GM18498 (cell line): ENCODE results near the gene ULK1.
"Not testable (repeated sequence)": the region's sequence is repeated elsewhere in the genome, so short reads cannot be mapped to it uniquely, and the experiment has no call there.

Source experiments
- ATAC-seq: cut with Tn5 transposase; IDR thresholded peaks from one replicate; pipeline ENCODE4 v1.9.1; 2021; ENCODE audit warnings: mild to moderate bottlenecking, moderate library complexity; ENCODE audit not compliant: unreplicated experiment

ULK1 gene

DNA sequence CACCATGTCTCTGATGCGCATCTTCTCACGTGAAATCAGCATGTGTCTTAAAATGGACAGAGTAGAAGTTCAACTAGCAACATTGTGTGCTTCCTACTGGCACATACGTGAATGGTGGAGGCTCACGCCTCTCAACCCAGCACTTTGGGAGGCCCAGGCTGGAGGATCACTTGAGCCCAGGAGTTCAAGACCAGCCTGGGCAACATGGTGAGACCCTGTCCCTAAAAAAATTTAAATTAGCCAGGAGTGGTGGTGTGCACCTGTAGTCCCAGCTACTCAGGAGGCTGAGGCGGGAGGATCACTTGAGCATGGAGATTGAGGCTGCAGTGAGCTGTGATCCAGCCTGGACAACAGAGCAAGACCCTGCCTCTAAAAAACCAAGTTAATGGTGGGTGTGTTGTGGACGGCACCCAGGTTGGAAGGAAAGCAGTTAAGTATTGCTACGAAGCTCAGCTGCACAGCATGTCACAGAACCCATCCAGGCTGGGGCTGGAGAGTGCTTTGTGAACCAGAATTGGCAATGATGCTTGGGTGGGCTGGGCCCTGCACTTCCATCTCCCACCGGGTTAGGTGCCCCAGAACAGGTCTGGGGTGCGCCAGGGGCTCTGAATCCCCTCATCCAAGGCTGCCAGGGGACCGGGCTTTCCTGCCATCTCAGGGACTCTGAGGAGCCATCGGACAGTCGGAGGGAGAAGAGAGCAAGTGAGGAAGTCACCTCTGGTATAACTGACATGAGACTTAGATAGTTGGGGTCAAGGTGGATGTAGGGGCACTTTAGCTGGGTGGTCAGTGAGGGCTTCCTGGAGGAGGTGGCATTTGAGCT is 33.0 kb upstream of the ULK1 start:
- no peak for ATAC-seq

DNA sequence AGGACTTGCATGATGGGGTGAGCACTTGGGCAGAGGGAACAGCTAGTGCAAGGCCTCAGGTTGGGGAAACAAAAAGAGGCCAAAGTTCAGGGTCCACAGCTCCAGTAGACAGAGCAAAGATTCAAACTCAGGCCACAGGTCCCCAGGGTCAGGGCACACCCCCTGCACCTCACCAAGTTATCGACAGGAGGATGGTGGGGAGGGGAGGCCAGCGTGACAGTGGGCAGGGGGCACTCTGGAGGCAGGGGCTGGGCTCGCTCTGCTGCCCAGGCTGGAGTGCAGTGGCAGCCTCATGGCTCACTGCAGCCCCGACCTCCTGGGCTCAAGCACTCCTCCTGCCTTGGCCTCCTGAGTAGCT is 32.4 kb upstream of the ULK1 start:
- no peak for ATAC-seq

DNA sequence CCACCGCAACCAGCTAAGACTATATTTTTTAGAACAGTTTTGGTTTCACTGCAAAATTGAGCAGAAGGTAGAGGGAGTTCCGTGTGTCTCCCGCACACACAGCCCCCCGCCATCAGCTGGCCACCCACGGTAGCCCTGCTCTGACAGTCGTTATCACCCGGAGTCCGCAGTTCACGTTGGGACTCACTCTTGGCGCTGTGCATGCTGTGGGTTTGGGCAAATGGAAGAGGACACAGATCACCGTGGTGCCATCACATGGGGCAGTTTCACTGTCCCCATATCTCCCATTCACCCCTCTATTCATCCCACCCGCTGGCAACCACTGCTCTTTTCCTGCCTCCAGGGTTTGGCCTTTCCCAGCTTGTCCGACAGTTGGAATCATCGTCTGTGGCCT is 31.8 kb upstream of the ULK1 start:
- ATAC-seq = no peak

DNA sequence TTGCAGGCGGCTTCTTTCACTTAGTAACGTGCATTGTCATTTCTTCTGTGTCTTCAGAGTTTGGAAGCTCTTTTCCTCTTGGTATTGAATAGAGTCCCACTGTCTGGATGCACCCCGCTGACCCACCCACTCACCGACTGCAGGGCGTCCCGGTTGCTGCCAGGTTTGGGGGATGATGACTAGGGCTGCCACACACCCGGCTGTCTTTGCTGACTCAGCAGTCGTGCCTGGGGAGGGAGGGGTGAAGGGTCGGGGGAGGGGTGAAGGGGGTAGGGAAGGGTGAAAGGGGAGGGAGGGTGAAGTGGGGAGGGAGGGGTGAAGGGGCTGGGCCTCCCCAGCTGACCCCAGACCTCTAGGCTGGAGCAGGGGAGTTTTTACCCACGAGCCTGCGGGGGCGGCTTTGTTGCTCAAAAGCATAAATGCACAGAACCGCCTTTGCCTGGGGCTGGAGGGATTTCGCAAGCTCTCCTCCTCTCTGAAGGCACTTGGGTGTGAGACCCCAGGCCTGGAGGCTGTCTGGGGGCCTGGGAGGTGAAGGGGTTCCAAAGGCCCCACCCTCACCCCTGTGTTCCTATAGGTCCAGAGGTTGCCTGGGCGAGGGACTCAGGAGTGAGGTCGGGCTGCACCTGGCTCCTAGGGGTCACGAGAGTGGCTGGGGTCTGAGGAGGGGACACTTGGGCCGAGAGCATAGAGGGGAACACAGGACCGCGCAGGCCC is 31.3 kb upstream of the ULK1 start:
- no peak for ATAC-seq

DNA sequence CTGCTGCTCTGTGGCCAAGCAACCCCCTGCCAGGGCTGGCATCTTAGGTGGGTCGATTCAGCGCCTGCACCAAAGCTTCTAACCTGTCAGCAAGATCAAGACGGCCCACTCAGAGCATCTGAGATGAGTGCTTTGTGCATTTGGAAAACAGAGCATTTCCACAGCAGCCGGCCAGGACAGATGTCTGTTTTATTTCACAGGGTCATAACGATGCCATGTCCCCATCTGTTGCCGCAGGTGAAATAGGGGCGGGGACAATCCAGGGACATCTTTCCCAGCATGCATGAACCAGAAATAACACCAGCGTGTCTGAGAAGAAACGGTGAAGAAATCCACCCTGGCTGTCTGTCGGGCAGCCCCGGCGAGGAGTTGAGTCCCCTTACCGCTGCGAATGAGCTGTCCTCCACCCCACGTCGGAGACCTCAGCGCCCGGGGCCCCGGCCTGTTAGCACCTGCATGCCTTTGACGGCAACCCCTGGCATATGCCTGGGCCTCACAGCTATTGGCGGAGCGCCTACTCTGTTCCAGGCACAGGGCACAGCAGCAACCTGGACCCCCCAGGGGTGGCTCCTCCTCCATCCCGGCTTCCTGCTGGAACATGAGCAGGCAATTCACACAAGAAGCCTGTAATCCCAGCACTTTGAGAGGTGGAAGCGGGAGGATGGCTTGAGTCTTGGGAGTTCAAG is 30.6 kb upstream of the ULK1 start:
- no peak for ATAC-seq

DNA sequence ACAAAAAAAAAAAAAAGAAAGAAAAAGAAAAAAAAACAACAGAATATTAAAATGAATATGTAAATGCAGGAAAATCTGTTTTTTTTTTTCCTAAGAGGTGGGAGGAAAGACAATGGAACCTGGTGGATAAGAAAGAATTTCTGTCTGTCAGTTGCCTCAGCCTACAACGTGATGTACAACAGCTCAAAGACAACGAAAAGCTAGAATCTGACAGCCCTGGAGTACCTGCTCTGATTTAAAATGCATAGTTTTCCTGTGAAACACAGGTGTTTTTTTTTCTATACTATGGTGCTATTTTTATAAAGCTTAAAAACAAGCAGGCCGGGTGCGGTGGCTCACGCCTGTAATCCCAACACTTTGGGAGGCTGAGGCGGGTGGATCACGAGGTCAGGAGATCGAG is 30.0 kb upstream of the ULK1 start:
- ATAC-seq = no peak

DNA sequence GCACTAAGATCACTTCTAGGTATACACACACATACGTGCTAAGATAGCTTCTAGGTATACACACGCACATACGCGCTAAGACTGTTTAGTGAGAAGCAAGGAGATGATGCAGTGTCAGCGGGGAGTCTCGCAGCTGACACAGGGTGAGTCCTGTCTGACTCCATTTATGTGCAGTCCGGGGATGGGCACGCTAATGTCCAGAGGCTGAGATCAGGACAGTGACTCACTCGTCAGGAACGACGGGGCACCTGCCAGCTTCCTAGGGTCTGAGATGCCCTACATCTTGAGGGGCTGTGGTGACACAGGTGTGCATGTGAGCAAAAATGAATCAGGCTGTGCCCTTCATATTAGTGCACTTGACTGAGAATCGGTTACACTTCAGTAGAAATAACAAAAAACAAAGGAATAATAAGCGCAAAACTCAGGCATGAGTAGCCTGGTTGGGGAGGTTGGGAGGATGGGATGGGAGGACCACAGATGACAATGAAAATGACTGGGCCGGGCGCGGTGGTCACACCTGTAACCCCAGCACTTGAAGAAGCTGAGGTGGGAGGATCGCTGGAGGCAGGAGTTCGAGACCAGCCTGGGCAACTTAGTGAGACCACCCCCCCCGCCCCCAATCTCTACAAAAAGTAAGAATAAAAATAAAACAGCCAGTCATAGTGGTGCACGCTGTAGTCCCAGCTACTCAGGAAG is 29.1 kb upstream of the ULK1 start:
- ATAC-seq = no peak

DNA sequence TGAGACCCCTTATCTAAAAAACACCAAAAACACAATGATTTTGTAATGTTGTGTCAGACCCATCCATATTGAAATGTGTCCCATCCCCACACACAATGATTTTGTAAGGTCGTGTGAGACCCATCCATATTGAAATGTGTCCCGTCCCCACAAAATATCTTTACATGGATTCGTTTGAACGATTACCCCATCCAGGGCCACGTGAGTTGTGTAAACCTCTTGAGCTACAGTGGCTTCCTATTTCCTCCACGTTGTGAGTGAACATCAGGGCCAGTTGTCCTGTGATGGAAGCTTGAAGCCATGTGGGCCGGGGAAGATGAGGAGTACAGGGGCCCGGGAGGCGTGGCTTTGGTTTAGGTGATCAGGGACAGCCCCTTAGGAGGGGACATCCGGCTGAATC is 27.0 kb upstream of the ULK1 start:
- ATAC-seq = no peak

DNA sequence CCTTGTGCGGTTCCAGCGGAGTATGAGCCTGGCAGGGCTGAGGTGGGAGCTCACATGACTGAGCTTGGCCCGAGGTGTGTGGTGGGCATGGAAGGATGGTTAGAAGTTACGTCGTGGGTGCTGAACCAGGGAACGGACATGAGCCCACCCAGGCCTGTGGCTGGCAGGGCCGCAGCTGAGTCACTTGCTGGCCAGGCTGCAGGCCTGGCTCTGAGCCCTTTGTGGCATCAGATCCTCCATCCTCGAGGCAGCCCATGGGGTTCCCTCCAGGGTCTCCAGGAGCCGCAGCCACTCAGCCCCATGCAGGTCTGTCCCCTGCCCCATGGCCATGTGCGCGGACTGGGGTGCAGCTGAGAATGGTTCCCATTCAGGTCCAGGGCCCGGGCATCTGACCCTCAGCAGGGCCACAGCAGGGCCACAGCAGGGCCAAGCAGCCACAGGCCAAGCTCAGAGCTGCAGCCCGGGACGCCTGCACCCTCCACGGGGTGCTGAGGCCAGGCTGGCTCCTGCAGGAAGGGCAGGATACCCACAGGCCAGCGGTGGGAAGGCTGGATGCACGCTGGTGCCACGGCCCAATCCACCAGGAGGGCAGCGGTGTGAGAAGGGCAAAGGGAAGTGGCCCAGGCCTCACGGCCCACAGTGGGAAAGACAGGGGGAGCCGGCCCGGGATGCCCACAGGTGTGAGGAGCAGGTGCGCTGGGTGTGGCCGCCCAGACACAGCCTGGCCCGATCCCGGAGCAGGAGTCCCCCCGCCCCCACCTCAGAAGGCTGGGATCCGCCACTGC is 26.3 kb upstream of the ULK1 start:
- ATAC-seq = no peak

DNA sequence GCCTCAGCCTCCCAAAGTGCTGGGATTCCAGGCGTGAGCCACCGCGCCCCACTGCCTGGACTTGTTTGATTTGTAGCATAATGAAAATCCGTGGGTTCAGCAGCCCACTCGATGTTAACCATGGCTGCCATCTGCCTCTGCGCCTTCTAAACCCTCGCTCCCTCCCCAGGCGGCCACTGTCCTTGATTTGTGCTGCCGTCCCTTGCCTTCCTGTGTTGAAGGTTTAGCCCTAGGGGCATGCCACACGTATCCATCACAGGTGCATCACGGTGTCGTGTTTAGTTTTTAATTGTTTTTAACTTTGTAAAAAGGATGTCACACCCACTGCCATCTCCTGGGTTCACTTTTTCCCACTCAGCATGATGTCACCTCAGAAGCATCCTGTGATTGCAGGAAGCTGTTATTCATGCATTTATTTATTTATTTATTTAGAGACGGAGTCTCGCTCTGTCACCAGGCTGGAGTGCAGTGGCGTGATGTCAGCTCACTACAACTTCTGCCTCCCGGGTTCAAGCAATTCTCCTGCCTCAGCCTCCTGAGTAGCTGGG is 24.5 kb upstream of the ULK1 start:
- ATAC-seq = no peak

DNA sequence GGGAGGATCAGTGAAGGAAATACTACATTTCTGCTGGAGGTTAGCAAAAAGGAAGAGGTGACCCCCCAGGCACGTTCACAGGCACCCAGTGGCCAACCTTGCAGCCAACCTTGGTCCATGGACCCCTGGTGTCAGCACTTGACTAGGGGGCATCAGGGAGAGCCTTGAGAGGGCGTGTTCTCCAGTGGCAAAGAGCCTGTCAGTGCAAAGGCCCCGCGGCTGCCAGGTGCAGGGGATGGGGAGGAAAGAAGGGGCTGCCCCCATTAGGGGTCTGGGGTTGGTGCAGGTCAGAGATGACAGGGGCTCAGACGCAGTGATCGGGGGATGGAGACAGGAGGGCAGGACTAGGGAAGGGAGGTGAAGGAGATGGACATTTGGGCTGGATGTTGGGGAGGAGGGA is 22.7 kb upstream of the ULK1 start:
- no peak for ATAC-seq

DNA sequence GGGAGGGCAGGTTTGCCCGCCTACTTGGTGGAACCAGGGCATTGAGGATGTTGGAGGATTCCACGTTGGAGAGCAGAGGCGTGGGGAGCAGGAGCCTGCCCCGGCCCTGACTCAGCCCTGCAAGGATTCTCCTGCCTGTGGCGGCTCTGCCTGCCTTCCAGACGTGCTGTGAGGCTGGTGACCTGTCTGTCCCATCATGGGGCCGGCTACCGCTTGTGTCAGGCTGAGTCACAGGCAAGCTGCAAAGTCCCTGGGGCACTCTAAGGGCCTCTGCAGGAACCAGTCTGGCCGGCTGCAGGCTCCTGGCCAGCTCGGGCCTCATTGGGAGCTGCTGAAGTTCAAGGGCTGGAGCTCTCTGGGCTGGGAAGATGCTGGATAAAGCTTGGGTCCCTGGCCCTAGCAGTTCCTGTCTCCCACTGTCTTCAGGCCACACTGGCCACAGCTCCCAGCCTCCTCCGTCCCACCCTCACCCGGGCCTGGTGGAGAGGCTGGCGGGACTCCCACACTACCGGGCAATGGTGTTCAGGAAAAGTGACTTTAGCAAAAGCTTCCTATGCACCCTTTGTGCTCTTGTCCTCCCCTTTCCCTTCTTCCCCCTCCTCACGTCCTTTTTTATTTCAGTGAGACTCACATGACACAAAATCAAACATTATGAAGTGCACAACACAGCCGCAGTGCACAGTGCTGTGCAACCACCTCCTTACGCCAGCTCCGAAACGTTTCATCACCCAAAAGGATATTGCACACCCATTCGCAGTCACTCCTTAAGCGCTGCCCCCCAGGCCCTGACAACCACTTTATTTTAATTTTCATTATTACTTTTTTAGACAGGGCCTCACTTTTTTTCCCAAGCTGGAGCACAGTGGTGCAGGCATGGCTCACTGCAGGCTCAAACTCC is 22.0 kb upstream of the ULK1 start:
- no peak for ATAC-seq

DNA sequence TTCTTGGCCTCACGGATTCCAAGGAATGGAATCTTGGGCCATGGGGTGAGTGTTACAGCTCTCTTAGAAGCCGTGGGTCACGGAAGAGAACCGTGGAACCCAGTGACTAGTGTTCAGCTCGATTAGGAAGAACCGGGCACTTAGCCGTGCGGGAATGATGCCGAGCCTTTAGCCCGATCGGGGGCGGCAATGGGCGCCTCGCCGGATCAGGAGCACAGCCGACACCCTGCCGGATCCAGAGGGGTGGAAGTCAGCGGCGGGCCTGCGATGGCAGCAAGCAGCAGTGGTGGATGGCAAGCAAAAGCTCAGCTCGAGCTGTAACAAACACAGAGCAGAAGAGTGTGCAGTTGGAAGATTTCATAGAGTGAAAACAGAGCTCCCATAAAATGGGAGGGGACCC is 21.1 kb upstream of the ULK1 start:
- ATAC-seq = no peak

DNA sequence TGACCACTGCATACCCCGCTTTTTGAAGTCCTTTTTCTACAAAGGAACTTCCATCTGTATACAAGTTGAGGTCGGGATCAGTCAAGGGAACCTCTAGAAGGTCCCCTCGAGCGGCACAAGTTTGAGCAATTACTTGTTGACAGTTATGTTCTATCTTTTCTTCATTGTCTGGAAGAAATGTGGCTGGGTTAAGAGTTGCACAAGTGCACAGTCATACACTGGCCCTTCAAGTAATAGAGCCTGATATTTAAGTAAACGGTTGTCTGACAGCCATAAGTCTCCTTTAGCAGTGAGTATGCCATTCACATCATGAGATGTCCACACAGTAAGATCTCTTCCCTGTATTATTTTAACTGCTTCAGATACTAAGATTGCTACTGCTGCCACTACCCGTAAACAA is 19.4 kb upstream of the ULK1 start:
- ATAC-seq = not testable (repeated sequence)

DNA sequence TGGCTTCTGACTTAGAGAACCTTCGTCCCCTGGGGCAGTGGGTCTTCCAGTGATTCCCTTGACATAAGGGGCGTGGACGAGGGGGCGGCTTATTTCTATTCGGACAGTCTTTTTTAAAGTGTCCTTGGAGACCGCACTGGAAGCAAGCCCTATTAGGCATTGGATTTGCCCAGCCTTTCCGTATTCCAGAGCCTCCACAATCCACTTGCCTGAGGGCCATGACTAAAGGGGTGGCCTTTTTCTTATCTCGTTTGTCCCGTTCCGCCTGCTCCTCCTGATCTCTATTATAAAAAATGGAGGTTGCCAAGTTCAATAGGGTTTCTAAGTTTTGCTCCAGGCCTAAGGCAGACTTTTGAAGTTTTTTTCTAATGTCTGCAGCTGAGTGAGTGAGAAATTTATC is 17.2 kb upstream of the ULK1 start:
- not testable (repeated sequence) for ATAC-seq

DNA sequence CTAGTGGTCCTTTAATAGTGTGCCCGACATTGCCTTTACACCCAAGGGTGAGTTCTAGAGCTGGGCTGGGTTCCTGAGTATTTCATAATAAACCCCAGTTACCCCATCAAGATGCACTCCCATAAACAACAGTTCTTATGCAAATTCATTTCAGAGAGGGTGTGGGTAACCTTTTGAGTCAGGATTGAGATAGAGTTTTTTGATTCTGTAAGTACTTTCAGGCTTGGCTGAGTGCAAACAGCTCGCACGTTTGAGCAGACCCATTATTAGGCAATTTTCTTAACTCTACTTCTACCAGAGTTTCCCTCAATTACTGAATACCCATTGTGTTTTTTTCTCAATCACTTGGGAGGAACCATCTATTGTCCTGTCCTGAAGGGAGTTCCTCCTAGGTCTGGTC is 16.0 kb upstream of the ULK1 start:
- not testable (repeated sequence) for ATAC-seq

DNA sequence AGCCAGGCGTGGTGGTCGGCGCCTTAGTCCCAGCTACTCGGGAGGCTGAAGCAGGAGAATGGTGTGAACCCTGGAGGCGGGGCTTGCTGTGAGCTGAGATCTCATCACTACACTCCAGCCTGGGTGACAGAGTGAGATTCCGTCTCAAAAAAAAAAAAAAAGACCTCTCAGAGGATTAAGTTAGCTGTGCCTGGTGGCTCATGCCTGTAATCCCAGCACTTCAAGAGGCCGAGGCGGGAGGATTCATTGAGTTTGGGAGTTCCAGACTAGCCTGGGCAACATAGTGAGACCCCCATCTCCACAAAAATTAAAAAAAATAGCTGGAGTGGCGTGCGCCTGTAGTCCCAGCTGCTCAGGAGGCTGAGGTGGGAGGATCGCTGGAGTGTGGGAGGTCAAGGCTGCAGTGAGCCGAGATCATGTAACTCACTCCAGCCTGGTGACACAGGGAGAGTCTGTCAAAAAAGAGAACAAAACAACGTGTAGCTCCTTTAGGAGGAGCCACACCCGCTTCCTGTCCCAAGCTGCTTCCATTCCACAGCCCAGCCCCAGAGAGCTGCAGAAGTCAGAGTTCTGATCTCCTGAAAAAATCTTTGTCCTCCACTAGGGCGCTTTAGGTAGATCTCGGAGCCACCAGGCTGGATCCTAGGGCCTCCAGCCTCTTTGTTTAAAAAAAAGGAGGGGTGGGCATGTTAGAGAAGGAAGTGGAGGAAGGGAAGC is 11.5 kb upstream of the ULK1 start:
- no peak for ATAC-seq

DNA sequence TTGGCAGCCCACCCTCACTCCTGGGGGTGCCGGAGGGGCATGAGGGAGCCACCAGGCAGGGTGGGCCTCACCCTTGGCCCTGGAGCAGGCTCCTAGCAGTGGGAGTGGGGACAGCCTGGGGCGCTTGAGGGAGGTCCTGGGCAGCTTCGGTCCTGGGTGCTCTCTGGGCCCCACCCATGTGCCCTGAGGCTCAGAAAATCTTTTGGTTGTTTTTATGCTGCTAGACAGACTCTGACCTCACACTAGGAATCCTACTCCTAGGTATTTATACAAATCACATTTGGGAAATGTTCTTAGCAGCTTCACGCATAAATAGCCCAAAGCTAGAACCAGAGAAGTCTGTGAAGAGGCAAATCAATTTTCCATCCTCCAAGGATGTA is 10.9 kb upstream of the ULK1 start:
- no peak for ATAC-seq

DNA sequence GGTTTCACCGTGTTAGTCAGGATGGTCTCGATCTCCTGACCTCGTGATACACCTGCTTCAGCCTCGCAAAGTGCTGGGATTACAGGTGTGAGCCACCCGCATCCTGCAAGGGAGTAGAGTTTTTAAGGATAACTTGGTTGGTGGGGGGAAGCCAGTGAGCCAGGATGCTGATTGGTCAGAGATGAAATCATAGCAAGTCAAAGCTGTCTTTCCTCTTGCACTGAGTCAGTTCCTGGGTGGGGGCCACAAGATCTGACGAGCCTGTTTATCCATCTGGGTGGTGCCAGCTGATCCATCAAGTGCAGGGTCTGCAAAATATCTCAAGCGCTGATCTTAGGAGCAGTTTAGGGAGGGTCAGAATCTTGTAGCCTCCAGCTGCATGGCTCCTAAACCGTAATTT is 9.3 kb upstream of the ULK1 start:
- not testable (repeated sequence) for ATAC-seq
